Measurements from ENCODE around the gene TRIP12. TPM values are rescaled to one million over a fixed set of nuclear protein-coding genes. Genes with fewer than 3 reads are reported as not detected.
"Not testable (repeated sequence)": the region's sequence is repeated elsewhere in the genome, so short reads cannot be mapped to it uniquely, and the experiment has no call there.

The TRIP12 gene
- total RNA-seq, 2 donors from 2014 or later: 235 to 250 TPM

DNA sequence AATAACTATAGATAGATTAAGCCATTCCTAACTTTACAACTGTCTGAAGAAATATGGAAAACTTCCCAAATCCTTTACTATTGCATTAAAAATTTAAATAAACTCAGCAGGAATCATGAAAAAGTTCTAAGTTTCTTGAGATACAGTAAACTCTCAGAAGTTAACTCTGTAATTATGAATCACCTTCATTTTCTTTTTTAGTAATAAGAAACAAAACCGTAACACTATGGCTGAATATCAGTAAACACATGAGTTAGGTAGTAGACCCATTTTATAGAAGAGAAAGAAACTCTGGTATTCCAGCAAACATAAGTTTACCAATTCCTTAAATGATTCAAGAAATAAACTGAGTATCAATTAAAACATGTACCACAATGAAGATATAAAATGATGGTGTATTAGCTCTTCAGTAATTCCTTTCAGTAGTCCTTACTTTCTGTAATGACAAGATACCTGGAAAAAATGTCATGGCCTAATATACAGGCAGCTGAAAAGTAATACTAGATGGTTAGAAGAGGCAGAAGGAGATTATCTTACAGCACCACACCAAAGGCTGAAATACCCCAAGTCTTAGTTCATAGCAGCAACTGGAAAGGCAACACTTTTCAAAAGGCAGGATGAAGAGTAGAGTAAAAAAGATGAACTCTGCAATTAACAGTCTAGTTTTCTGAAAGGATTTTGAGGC, 11.5 kb downstream of the TRIP12 start:
- Mint-ChIP-seq H3K27me3 (ENCODE audit: low read depth) (no peaks in the 10 kb centered on the region), H3K27ac (peak overlapping the region; percentile 98), H3K4me3 (peak overlapping the region; percentile 11 to 90), H3K4me1 (ENCODE audit: low read depth) (peaks cover 50% of the 10 kb centered on the region), H3K9me3 (no peaks in the 10 kb centered on the region), H3K36me3 (ENCODE audit: insufficient read depth in 2 of 2) (peaks cover 0 to 12% of the 10 kb centered on the region in 2 donors)
- DNase-seq: no peak
- peak; percentile 66 to 77 for ATAC-seq (replicated peaks in 1 of 2)

DNA sequence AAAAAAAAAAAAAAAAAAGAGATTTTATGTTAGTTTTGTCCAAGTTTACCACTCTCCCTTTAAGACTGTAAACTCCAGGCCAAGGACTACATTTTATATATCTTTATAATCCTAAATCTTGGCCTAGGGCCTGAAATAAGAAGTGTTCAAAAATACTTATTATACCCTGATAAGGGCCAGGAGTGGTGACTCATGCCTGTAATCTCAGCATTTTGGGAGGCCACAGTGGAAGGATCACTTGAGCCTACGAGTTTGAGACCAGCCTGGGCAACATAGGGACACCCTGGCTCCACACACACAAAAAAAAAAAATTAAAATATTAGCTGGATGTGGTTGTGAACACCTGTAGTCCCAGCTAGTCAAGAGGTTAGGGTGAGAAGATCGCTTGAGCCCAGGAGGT, 12.7 kb downstream of the TRIP12 start:
- H3K4me1 Mint-ChIP-seq (ENCODE audit: low read depth): peaks cover 51% of the 10 kb centered on the region
- H3K27me3 Mint-ChIP-seq (ENCODE audit: low read depth): no peaks in the 10 kb centered on the region
- no peak overlapping the region for H3K4me3 Mint-ChIP-seq
- no peak for ATAC-seq (replicated peaks in 1 of 2)
- DNase-seq: no peak
- no peak overlapping the region for H3K27ac Mint-ChIP-seq
- H3K9me3 Mint-ChIP-seq: no peaks in the 10 kb centered on the region
- peaks cover 0 to 13% of the 10 kb centered on the region in 2 donors for H3K36me3 Mint-ChIP-seq (ENCODE audit: insufficient read depth in 2 of 2)

DNA sequence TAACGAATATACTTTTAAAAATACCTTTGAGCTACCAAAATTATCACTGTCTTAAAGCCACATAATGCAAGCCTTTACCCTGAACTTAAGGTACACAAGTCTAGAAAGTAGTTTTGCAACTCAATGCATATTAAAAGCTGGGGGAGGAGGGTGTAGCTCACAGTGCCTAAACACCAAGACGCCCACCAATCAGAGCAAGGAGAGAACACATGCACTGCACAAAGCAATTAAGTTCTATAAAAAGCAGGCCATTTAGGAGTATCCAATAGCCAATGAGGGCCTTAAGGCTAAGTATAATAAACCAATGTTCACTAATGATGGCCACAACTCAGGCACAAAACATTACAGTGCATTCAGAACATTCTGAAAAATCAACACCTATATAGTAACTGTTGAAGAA, 16.2 kb downstream of the TRIP12 start:
- DNase-seq (no peak), ATAC-seq (replicated peaks in 1 of 2) (no peak)
- Mint-ChIP-seq H3K27me3 (ENCODE audit: low read depth) (no peaks in the 10 kb centered on the region), H3K27ac (peak overlapping the region; percentile 24), H3K4me1 (ENCODE audit: low read depth) (peaks cover 38% of the 10 kb centered on the region), H3K9me3 (no peaks in the 10 kb centered on the region), H3K4me3 (no peak overlapping the region), H3K36me3 (ENCODE audit: insufficient read depth in 2 of 2) (peaks cover 3 to 17% of the 10 kb centered on the region in 2 donors)

DNA sequence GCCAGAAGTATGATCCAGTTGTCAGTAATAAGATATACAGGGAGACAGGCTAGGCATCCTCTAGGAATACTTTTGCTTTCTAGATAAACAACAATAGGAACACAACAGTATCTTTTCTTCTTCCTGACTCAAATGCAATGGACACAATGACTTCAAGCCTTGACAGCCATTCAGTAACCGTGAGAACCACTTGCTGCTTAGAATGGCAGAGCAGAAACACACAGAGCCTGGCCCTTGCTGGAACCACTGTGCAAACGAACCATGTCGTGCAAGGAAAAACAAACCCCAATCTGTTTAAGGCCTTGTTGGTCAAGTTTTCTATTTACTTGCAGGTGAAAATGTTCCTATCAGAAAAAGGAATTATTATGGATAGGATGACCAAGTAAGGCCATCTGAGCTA, 18.8 kb downstream of the TRIP12 start:
- no peaks in the 10 kb centered on the region for H3K27me3 Mint-ChIP-seq (ENCODE audit: low read depth)
- H3K4me1 Mint-ChIP-seq (ENCODE audit: low read depth): peaks cover 49% of the 10 kb centered on the region
- H3K27ac Mint-ChIP-seq: no peak overlapping the region
- H3K4me3 Mint-ChIP-seq: no peak overlapping the region
- ATAC-seq (replicated peaks in 1 of 2) (no peak), DNase-seq (no peak)
- H3K36me3 Mint-ChIP-seq (ENCODE audit: insufficient read depth in 2 of 2): peaks cover 3 to 20% of the 10 kb centered on the region in 2 donors
- H3K9me3 Mint-ChIP-seq: no peaks in the 10 kb centered on the region

DNA sequence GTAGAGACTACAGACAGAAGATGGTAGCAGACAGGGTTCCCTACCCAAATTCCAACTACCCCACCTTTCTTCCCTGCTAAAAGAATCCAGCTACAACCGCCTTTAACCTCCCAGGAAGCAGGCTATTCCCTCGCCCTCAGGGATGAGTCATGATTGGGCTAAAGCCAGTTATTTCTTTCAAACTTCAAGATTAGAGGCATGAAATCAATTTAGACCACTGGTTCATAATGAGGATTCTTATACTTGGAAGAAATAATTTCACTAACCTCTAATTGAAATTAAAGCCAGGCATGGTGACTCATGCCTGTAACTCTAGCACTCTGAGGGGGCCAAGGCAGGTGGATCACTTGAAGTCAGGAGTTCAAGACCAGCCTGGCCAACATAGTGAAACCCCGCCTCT, 20.0 kb downstream of the TRIP12 start:
- no peak for DNase-seq
- H3K27me3 Mint-ChIP-seq (ENCODE audit: low read depth): no peaks in the 10 kb centered on the region
- H3K4me1 Mint-ChIP-seq (ENCODE audit: low read depth): peaks cover 59% of the 10 kb centered on the region
- H3K27ac Mint-ChIP-seq: no peak overlapping the region
- peaks cover 3 to 18% of the 10 kb centered on the region in 2 donors for H3K36me3 Mint-ChIP-seq (ENCODE audit: insufficient read depth in 2 of 2)
- ATAC-seq (replicated peaks in 1 of 2): no peak
- H3K4me3 Mint-ChIP-seq: no peak overlapping the region
- no peaks in the 10 kb centered on the region for H3K9me3 Mint-ChIP-seq

DNA sequence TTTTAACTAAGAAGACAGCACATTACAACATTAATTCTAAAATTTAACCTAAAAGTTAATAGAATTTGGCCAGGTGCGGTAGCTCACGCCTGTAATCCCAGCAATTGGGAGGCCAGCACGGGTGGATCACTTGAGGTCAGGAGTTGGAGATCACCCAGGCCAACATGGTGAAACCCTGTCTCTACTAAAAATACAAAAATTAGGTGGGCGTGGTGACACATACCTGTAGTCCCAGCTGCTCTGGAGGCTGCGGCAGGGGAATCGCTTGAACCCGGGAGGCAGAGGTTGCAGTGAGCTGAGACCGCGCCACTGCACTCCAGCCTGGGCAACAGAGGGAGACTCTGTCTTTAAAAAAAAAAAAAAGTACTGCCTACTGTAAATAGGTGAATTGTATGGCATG, 21.3 kb downstream of the TRIP12 start:
- peaks cover 59% of the 10 kb centered on the region for H3K4me1 Mint-ChIP-seq (ENCODE audit: low read depth)
- peaks cover 3 to 18% of the 10 kb centered on the region in 2 donors for H3K36me3 Mint-ChIP-seq (ENCODE audit: insufficient read depth in 2 of 2)
- ATAC-seq (replicated peaks in 1 of 2) (peak; percentile 56 to 67), DNase-seq (peak; percentile 20 to 36)
- not testable (repeated sequence) for H3K27me3 Mint-ChIP-seq (ENCODE audit: low read depth); H3K27ac Mint-ChIP-seq; H3K9me3 Mint-ChIP-seq
- peak overlapping the region; percentile 24 to 44 for H3K4me3 Mint-ChIP-seq

DNA sequence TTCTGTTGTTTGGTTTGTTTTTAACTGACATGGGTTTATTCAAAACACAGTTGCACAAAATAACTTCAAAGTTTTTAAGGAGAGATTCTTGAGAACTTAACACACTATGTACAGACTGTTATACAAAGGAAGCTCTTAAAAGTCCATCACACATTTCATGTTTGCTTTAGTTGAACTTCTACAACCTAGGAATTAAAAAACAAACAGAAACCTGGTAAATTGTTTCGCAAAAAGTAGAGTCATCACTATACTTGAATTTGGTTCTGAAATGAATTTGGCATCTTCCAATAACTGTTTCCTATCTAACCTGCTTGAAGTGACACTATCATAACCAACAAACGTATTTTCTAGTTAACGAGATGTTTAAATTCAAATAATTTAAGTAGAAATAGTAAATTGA, 21.8 kb downstream of the TRIP12 start:
- ATAC-seq (replicated peaks in 1 of 2) (peak; percentile 72 to 86), DNase-seq (no peak)
- Mint-ChIP-seq H3K9me3 (no peaks in the 10 kb centered on the region), H3K36me3 (ENCODE audit: insufficient read depth in 2 of 2) (peaks cover 3 to 18% of the 10 kb centered on the region in 2 donors), H3K4me3 (peak overlapping the region; percentile 24 to 44), H3K4me1 (ENCODE audit: low read depth) (peaks cover 59% of the 10 kb centered on the region), H3K27ac (no peak overlapping the region), H3K27me3 (ENCODE audit: low read depth) (no peaks in the 10 kb centered on the region)

DNA sequence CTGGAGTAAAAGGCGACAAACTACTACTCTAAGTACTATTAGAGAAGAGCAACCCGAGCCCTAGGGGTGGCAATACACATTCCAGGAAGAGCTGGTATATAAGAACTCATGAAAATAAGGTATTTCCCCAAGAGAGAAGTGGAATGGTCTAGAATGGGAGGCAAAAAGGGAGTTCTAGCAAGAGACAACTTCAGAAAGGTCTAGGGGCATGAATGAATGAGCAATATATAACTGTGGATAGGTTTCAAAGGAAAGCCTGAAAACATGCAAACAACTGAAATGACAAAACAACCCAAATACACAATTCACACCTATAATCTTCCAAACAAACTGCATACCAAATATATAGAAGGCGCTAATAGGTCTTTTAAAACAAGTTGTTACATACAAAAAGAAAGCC, 22.2 kb downstream of the TRIP12 start:
- Mint-ChIP-seq H3K9me3 (no peaks in the 10 kb centered on the region), H3K36me3 (ENCODE audit: insufficient read depth in 2 of 2) (peaks cover 3 to 18% of the 10 kb centered on the region in 2 donors), H3K27ac (no peak overlapping the region), H3K27me3 (ENCODE audit: low read depth) (no peaks in the 10 kb centered on the region), H3K4me3 (peak overlapping the region; percentile 20 to 44), H3K4me1 (ENCODE audit: low read depth) (peaks cover 58% of the 10 kb centered on the region)
- no peak for DNase-seq
- ATAC-seq (replicated peaks in 1 of 2): peak in 1 of 2 donors; percentile 40

DNA sequence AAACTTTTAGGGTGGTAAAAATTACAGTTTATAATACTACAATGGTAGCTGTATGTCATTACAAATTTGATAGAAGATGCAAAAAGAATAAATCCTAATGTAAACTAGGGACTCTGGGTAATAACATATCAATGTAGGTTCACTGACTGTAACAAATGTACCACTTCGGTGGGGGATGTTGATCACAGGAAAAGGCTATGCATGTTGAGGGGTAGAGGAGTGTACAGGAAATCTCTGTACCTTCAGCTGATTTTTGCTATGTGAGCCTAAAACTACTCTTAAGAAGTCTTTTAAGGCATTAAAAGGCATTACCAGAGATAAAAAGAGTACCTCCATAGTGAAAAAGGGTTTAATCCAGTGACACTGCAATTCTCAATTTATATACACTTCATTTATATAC, 25.0 kb downstream of the TRIP12 start:
- no peaks in the 10 kb centered on the region for H3K27me3 Mint-ChIP-seq (ENCODE audit: low read depth)

DNA sequence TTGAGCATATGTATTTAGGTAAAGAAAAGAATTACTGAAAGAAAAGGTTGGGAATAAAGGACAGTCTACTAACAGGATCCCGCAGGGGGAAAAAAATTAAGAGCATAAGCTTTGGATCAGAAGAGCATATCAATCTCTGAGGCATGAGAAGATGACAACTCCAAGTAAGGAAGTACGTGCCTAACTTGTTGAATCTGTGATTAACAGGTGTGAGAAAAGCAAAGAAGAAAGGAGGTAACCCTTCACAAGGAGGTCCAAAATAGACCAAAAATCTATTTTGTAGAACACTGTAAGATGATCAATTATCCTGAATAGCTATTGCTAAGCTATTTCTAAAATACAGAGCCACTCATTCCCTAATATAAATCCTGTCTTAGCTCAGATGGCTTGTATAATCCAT, 32.8 kb downstream of the TRIP12 start:
- Mint-ChIP-seq H3K4me3 (no peak overlapping the region), H3K4me1 (ENCODE audit: low read depth) (peaks cover 34% of the 10 kb centered on the region), H3K36me3 (ENCODE audit: insufficient read depth in 2 of 2) (peaks cover 0 to 5% of the 10 kb centered on the region in 2 donors), H3K9me3 (no peaks in the 10 kb centered on the region), H3K27me3 (ENCODE audit: low read depth) (no peaks in the 10 kb centered on the region), H3K27ac (no peak overlapping the region)
- no peak for ATAC-seq (replicated peaks in 1 of 2)
- no peak for DNase-seq

More for the DNA sequence above, 25.0 kb downstream of the TRIP12 start:
- Mint-ChIP-seq H3K4me3 (no peak overlapping the region), H3K9me3 (no peaks in the 10 kb centered on the region), H3K36me3 (ENCODE audit: insufficient read depth in 2 of 2) (peaks cover 0 to 16% of the 10 kb centered on the region in 2 donors), H3K4me1 (ENCODE audit: low read depth) (peaks cover 47% of the 10 kb centered on the region), H3K27ac (no peak overlapping the region)
- DNase-seq: no peak
- ATAC-seq (replicated peaks in 1 of 2): no peak

DNA sequence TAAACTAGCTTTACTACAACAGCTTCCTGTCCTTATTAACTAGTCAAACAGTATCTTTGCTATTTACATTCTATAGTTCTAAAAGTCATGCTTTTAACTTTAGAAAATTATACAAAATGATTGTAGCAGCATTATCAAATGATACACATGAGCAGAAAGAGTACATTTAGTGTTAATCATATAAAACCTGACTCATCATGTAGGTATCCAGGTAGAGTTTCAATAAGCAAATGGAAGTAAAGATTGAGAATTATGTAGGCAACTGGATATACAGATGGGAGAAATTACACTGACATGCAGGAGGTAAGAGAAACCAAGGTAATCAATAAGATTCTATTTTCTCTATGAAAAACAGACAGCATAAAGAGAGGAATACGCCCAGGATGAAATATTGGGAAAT, 33.8 kb downstream of the TRIP12 start:
- H3K9me3 Mint-ChIP-seq: no peaks in the 10 kb centered on the region
- peaks cover 0 to 2% of the 10 kb centered on the region in 2 donors for H3K36me3 Mint-ChIP-seq (ENCODE audit: insufficient read depth in 2 of 2)
- peaks cover 37% of the 10 kb centered on the region for H3K4me1 Mint-ChIP-seq (ENCODE audit: low read depth)
- DNase-seq: no peak
- no peak overlapping the region for H3K4me3 Mint-ChIP-seq
- peak overlapping the region; percentile 14 for H3K27ac Mint-ChIP-seq
- no peak for ATAC-seq (replicated peaks in 1 of 2)
- H3K27me3 Mint-ChIP-seq (ENCODE audit: low read depth): no peaks in the 10 kb centered on the region

DNA sequence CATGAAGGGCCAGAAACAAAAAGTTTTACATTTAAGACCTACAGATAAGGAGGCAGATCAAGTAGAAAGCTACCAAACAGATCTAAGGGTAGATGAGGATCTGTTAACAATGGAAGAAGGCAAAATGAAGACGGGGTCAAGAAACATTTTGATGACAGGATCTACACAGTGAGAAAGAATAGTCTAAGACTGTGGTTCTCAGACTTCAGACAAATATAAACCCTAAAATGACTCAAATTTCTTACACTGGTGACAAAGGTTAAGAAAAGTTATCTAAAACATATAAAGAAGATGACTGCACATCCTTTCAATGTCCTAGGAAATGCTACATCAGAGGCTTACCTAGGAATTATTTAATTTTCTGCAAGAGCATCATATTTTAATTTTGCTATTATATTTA, 34.4 kb downstream of the TRIP12 start:
- DNase-seq (no peak), ATAC-seq (replicated peaks in 1 of 2) (peak; percentile 46 to 70)
- Mint-ChIP-seq H3K36me3 (ENCODE audit: insufficient read depth in 2 of 2) (peaks cover 0 to 2% of the 10 kb centered on the region in 2 donors), H3K27me3 (ENCODE audit: low read depth) (no peaks in the 10 kb centered on the region), H3K27ac (no peak overlapping the region), H3K4me1 (ENCODE audit: low read depth) (peaks cover 39% of the 10 kb centered on the region), H3K4me3 (no peak overlapping the region), H3K9me3 (no peaks in the 10 kb centered on the region)

DNA sequence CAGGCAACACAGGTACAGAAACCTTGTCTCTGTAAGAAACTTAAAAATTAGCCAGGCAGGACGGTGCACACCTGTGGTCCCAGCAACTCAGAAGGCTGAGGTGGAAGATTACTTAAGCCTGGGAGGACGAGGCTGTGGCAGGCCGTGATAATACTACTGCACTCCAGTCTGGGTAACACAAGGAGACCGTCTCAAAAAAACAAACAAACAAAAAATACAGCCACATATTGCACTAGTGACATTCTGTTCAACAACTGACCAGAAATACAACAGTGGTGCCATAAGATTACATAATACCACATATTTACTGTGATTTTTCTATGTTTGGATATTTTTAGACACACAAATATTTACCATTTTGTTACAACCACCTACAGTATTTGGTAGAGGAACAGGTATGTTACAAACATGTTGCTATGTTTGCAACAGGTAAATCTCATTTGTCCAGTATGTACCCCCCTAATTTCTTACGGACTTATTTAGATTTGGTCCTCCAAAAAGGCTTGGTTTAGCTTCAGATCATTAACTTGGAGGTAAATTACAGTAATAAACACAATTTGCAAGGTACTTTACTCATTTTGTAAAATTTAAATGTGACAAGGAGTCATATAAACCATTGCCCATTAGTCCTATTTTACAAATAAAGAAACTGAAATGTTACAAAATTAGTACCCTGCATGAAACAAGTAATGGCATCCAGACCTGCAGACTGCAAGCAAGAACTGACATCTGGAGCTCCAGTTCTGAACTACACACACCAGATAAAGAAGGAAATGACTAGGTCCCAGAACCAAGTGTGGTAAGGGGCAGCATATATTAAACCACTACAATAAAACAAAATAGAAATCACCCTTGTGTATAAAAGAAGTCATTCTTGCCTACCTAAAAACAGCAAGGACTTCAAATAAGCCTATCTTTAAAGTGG, 36.8 kb downstream of the TRIP12 start:
- H3K27me3 Mint-ChIP-seq (ENCODE audit: low read depth): no peaks in the 10 kb centered on the region
- H3K9me3 Mint-ChIP-seq: no peaks in the 10 kb centered on the region
- ATAC-seq (replicated peaks in 1 of 2): peak; percentile 63 to 84
- no peak for DNase-seq
- no peak overlapping the region for H3K4me3 Mint-ChIP-seq
- H3K4me1 Mint-ChIP-seq (ENCODE audit: low read depth): peaks cover 40% of the 10 kb centered on the region
- H3K36me3 Mint-ChIP-seq (ENCODE audit: insufficient read depth in 2 of 2): peaks cover 0 to 3% of the 10 kb centered on the region in 2 donors
- peak overlapping the region; percentile 13 for H3K27ac Mint-ChIP-seq

Data from activated T-cell treated with anti-CD3 and anti-CD28 coated beads, Interleukin-2, amount 50 U/mL, for 72 hours (primary cell).